HCEC 1CT (cell line): Measurements from ENCODE around the gene PPP1R3G.
A peak's percentile ranks its signal among the peaks of the same experiment; 100 is the strongest.
"Not testable (repeated sequence)": the region's sequence is repeated elsewhere in the genome, so short reads cannot be mapped to it uniquely, and the experiment has no call there.

Experiments used
- DNase-seq: peaks from one replicate; pipeline ENCODE4 v3.0.0-alpha.2; 2017

PPP1R3G gene

GRCh38 chr6:5096482-5096881 is 11.3 kb downstream of the PPP1R3G start:
- DNase-seq: no peak

GRCh38 chr6:5098501-5099270 is 13.5 kb downstream of the PPP1R3G start:
- no peak for DNase-seq

GRCh38 chr6:5099537-5099936 is 14.4 kb downstream of the PPP1R3G start:
- peak; percentile 5 for DNase-seq

DNA sequence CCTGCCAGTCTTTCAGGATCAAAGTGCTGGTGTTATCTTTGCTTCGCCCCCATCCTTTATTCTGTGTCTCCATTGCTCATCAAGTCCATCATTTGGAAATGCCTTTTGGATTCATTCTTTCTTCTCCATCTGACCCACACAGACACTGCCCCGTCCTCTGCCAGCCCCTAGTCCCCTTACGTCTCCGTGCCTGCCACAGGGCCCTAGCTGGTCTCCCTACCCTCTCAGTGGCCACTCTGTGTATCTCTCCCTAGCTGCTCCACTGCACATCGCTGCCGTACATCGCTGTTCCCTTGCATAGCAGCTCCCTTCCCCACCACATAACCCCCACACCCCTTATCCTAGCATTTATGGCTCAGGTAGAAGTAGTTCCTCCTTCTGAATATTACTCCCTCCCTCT is 15.7 kb downstream of the PPP1R3G start:
- no peak for DNase-seq

DNA sequence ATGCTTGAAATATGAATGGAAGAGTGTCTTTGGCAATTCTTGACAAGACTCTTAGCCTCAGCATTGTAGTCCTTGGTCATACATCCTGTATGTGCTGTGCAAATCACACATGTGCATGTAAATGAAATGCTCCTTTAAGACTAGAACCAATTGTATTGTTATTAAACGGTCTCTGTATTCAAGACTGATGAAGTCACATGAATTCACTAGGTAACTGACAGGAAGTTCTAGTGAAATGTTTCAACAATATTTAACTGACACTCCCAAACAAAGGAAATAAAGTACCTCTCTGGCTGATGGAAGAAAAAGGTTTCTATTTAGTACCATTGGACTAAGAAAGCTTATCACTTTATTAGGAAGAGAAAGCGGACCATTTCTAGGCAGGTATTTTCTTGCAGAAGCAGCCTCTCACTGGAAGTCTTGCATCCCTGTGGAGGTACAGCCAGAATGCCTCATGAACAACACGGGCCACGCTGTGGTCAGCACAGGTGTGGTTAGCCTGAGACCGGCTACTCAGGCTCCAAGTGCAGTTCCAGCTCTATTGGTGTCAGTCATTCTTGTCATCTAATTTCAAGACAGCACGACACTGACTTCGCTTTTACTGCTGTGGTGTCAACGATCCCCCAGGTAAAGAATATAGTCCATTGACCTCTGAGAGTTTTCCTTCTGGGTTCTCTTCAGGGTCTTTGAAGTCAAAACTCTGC is 17.3 kb downstream of the PPP1R3G start:
- DNase-seq: no peak

DNA sequence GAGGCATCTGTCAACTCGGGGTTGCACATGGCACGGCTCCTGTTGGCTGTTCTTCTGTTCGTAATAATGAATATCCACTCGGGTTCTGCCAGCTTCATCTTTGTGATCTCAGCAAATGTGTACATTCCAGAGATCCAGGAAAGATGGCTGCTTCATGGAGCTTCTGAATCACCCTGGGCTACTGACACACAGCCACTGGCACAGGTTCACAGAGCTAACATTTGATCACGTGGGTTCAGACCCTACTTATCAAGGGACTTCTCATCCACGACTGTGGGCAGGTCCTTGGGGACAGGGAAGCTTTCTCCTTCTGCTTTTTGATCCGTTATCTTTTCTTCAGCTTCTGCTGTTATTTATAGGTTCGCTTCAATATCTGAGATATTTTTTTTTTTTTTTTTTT is 18.1 kb downstream of the PPP1R3G start:
- DNase-seq: no peak

- no peak for DNase-seq
Measured at GRCh38 chr6:5104667-5105066, 19.5 kb downstream of the PPP1R3G start.

DNA sequence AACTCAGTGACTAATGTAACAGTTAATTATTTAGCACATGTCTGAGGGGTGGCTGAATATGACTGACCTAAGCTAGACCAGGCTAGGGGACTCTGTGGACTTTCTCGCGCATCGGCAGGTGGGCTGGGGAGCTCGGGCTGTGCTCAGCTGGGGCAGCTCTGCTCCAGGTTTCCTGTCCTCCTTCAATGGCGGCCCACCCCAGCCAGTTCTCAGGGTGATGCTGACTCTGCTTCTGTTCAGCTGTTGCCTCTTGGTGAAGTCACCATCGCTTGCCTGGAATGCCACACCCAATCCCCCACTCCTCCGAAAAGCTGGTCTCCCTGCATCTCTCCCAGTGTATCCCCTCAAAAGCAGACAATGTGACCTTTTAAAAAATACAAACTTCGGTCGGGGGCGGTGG is 20.0 kb downstream of the PPP1R3G start:
- no peak for DNase-seq

- DNase-seq: no peak
Measured at GRCh38 chr6:5107341-5107740, 22.2 kb downstream of the PPP1R3G start.

DNA sequence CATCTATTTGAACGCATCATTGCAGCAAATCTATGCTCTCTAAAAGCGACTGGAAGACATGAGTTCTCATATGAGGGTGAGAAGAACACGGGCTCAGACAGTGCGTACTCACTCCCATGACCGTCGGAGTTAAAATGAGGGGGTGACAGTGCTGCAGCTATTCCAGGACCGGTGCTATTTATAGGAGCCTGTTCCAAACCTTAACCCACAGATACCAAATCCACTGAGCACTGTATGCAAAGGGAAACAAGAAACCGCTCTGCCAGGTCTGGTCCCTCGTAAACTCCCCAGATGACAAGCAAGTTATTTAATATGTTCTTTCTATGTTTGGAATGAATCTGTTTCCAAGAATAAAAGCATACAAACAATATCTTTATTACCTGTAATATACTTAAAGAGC is 22.9 kb downstream of the PPP1R3G start:
- DNase-seq: no peak

GRCh38 chr6:5108536-5109150 is 23.5 kb downstream of the PPP1R3G start:
- DNase-seq: no peak

GRCh38 chr6:5109436-5109835 is 24.3 kb downstream of the PPP1R3G start:
- no peak for DNase-seq

- no peak for DNase-seq
Measured at GRCh38 chr6:5110246-5110645, 25.1 kb downstream of the PPP1R3G start.

GRCh38 chr6:5111626-5112025 is 26.5 kb downstream of the PPP1R3G start:
- no peak for DNase-seq

GRCh38 chr6:5112066-5112799 is 27.1 kb downstream of the PPP1R3G start:
- DNase-seq: peak; percentile 54

- no peak for DNase-seq
Measured at GRCh38 chr6:5113096-5113495, 28.0 kb downstream of the PPP1R3G start.

GRCh38 chr6:5115168-5115567 is 30.0 kb downstream of the PPP1R3G start:
- DNase-seq: peak; percentile 44

GRCh38 chr6:5116243-5116991 is 31.3 kb downstream of the PPP1R3G start:
- DNase-seq: no peak

DNA sequence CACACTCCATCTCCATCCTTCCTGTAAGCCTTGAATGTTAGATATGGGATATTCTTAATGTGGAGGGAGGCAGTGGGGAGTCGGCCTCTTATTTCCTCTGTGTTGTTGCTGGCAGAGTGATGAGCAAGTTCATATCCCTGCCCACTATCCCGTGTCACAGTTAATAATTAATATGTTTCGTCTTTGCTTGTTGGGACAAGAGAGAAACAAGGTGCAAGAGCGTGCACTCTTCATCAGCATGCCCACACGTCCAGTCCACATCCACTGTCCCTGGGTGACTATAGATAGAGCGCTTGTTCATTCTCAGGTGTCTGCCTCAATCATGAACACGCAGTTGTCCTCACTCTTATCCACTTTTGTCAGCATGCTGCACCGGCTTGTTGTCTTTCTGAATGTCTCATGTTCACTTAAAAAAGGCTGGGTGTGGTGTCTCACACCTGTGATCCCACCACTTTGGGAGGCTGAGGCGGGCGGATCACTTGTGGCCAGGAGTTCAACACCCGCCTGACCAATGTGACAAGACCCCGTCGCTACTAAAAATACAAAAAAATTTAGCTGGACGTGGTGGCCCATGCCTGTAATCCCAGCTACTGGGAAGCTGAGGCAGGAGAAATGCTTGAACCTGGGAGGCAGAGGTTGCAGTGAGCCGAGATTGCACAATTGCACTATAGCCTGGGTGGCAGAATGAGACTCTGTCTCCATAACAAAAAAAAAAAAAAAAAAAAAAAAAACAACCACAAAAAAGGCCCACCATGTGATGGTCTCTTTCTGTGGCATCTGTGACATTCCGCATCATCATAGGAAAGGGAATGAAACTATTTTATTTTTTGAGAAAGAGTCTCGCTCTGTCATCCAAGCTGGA is 34.2 kb downstream of the PPP1R3G start:
- DNase-seq: no peak

- no peak for DNase-seq
Measured at GRCh38 chr6:5120011-5120410, 34.9 kb downstream of the PPP1R3G start.

DNA sequence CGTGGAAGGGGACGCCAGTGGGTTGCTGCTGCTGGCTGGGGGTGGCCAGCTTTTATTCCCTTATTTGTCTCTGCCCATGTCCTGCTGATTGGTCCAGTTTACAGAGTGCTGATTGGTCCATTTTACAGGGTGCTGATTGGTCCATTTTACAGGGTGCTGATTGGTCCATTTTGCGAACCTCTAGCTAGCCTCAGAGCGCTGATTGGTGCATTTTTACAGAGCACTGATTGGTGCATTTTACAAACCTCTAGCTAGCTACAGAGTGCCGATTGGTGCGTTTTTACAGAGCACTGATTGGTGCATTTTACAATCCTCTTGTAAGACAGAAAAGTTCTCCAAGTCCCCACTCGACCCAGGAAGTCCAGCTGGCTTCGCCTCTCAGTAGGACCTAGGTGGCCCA is 35.4 kb downstream of the PPP1R3G start:
- not testable (repeated sequence) for DNase-seq

DNA sequence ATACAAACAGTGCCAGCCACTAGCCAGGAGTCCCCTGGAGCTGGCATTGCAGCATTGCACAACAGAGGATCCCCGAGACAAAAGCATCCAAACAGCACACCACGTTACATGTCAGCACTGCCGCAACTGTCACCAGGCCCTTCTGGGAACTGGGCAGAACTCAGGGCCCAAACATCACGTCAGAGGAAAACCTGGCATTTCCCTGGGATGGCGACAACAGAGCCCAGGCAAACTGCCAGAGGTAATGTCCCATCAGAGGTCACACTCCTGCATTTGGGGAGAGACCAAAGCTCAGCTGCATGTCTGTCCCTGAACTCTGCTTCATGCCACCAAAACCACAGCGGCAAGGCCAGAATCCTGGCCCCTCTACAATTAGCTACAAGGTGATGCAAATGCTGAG is 36.3 kb downstream of the PPP1R3G start:
- no peak for DNase-seq
